NB4 (cell line): ENCODE data around the gene TMEM69.

Source experiments
- MYC ChIP-seq: IDR thresholded peaks from 2 replicates; pipeline ENCODE4 v1.6.1; 2011; ENCODE audit warnings: low read depth, low read length
- POLR2A ChIP-seq: IDR thresholded peaks from 2 replicates; pipeline ENCODE4 v1.6.1; 2011; ENCODE audit warnings: mild to moderate bottlenecking; ENCODE audit not compliant: insufficient read length; ENCODE audit errors: extremely low read depth
- TF ChIP-seq, protein P1 (sequence below): IDR thresholded peaks from one replicate; pipeline ENCODE4 v1.5.1; 2012; ENCODE audit warnings: low read depth, low read length
- TF ChIP-seq, protein P2 (sequence below): IDR thresholded peaks from 2 replicates; pipeline ENCODE4 v1.6.1; 2011; ENCODE audit warnings: low read depth, low read length

DNA sequence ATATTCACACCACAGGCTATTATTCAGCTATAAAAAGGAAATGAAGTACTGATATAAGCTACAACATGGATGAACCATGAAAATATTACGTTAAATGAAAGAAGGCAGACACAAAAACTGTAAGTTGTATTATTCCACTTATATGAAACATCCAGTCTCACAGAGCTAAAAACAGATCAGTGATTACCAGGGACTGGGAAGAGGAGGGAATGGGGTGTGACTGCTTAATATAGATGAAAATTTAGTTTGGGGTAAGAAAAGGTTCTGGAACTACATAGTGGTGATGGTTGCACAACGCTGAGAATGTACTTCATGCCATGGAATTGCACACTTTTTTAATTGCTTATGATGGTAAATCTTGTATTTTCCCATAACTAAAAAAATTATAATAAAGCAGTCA lies 21.1 kb upstream of the TMEM69 start:
- TF ChIP-seq MYC (no peak), POLR2A (no peak)
- TF ChIP-seq, protein P1, sequence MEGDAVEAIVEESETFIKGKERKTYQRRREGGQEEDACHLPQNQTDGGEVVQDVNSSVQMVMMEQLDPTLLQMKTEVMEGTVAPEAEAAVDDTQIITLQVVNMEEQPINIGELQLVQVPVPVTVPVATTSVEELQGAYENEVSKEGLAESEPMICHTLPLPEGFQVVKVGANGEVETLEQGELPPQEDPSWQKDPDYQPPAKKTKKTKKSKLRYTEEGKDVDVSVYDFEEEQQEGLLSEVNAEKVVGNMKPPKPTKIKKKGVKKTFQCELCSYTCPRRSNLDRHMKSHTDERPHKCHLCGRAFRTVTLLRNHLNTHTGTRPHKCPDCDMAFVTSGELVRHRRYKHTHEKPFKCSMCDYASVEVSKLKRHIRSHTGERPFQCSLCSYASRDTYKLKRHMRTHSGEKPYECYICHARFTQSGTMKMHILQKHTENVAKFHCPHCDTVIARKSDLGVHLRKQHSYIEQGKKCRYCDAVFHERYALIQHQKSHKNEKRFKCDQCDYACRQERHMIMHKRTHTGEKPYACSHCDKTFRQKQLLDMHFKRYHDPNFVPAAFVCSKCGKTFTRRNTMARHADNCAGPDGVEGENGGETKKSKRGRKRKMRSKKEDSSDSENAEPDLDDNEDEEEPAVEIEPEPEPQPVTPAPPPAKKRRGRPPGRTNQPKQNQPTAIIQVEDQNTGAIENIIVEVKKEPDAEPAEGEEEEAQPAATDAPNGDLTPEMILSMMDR = no peak
- TF ChIP-seq, protein P2, sequence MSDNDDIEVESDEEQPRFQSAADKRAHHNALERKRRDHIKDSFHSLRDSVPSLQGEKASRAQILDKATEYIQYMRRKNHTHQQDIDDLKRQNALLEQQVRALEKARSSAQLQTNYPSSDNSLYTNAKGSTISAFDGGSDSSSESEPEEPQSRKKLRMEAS = no peak
